Choroid plexus epithelial cell (primary cell): ENCODE data around the gene TMEM35A.

ENCODE experiments used
- DNase-seq: peaks from one replicate; pipeline ENCODE4 v3.0.0-alpha.2; 2010; ENCODE audit warnings: low read depth
- H3K4me3 ChIP-seq: 2 replicates; pipeline ENCODE4 v1.5.1; 2011; ENCODE audit warnings: low read depth, mild to moderate bottlenecking, control low read depth, low read length, moderate library complexity
- TF ChIP-seq, protein P1 (sequence below): conservative IDR thresholded peaks from 2 replicates; pipeline ENCODE4 v1.5.1; 2011; ENCODE audit warnings: low read depth, mild to moderate bottlenecking, control low read depth, inconsistent platforms, low read length, moderate library complexity

The TMEM35A gene

GRCh38 chrX:101091817-101092216 lies 13.1 kb downstream of the TMEM35A start:
- DNase-seq: no peak
- TF ChIP-seq, protein P1, sequence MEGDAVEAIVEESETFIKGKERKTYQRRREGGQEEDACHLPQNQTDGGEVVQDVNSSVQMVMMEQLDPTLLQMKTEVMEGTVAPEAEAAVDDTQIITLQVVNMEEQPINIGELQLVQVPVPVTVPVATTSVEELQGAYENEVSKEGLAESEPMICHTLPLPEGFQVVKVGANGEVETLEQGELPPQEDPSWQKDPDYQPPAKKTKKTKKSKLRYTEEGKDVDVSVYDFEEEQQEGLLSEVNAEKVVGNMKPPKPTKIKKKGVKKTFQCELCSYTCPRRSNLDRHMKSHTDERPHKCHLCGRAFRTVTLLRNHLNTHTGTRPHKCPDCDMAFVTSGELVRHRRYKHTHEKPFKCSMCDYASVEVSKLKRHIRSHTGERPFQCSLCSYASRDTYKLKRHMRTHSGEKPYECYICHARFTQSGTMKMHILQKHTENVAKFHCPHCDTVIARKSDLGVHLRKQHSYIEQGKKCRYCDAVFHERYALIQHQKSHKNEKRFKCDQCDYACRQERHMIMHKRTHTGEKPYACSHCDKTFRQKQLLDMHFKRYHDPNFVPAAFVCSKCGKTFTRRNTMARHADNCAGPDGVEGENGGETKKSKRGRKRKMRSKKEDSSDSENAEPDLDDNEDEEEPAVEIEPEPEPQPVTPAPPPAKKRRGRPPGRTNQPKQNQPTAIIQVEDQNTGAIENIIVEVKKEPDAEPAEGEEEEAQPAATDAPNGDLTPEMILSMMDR: no peak
- H3K4me3 ChIP-seq: no peak overlapping the region

- peak within 1 kb of the TSS; percentile 67 for H3K4me3 ChIP-seq
- TF ChIP-seq, protein P1: no peak
- peak; percentile 95 for DNase-seq
These were observed 19.1 kb downstream of the TMEM35A start, which contains the start of gene CENPI for GRCh38 chrX:101097546-101098453. TSS of gene CENPI (plus strand) at chrX:101098204. CDS start at chrX:101101071, 2,867 bp downstream.

DNA sequence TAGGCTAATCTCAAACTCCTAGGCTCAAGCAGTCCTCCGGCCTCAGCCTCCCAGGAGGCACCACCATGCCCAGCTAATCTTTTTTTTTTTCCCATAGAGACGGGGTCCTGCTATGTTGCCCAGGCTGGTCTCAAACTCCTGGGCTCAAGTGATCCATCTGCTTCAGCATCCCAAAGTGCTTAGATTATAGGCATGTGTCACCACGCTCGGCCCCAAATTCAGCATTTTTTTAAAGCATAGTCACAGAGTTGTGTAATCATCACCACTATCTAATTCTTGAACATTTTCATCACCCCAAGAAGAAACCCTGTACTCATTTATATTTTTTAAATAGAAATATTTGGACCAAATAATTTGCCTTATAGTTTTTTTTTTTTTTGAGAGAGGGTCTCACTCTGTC lies 29.6 kb downstream of the TMEM35A start:
- peak; percentile 54 for DNase-seq

DNA sequence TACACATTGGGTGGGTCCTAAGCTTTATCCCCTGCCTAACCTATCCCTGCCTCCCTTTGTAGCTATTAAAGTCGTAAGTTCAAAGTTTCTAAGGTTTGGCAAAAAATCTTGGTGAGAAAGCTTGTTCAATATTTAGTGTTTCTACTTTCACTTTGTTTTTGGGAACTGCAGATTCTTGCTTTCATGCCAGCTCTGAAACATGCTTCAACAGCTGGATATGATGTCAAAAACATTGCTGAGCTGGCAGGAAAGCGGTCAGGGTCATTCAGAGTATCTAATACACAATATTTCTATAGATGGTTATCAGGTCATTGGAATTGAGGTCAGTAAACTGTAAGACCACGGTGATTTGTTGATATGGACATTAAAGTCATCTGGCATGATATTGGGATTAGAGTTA lies 39.0 kb downstream of the TMEM35A start:
- TF ChIP-seq, protein P1: no peak
- H3K4me3 ChIP-seq: no peak overlapping the region
- peak; percentile 69 for DNase-seq

More for the DNA sequence above, 29.6 kb downstream of the TMEM35A start:
- no peak overlapping the region for H3K4me3 ChIP-seq
- TF ChIP-seq, protein P1: no peak

GRCh38 chrX:101136235-101136634 lies 57.6 kb downstream of the TMEM35A start:
- DNase-seq: peak; percentile 20
- TF ChIP-seq, protein P1: no peak
- H3K4me3 ChIP-seq: no peak overlapping the region
